H9 (cell line): Measurements from ENCODE around the gene NODAL. TPM values are rescaled to one million over a fixed set of nuclear protein-coding genes. Genes with fewer than 3 reads are reported as not detected.

Experiments
- DNase-seq: peaks from one replicate; pipeline ENCODE4 v3.0.0-alpha.2; 2017
- H2AFZ ChIP-seq: one replicate; pipeline ENCODE4 v1.6.1; 2013; ENCODE audit warnings: mild to moderate bottlenecking, low read length, control low read depth, moderate library complexity
- H2AK5ac ChIP-seq: 2 replicates; pipeline ENCODE4 v1.6.1; 2013; ENCODE audit warnings: low read length, control low read depth, mixed read lengths; ENCODE audit not compliant: insufficient read length
- H2BK120ac ChIP-seq: one replicate; pipeline ENCODE4 v1.6.1; 2013; ENCODE audit warnings: low read depth, mild to moderate bottlenecking, low read length, control low read depth, inconsistent platforms; ENCODE audit not compliant: poor library complexity, severe bottlenecking
- H2BK12ac ChIP-seq: 2 replicates; pipeline ENCODE4 v1.6.1; 2013; ENCODE audit warnings: low read length, control low read depth, mixed read lengths, low read depth; ENCODE audit not compliant: insufficient read length
- H2BK15ac ChIP-seq: 2 replicates; pipeline ENCODE4 v1.6.1; 2013; ENCODE audit warnings: low read depth, low read length, control low read depth
- H2BK20ac ChIP-seq: one replicate; pipeline ENCODE4 v1.6.1; 2013; ENCODE audit warnings: low read depth, mild to moderate bottlenecking, low read length, control low read depth, inconsistent platforms; ENCODE audit not compliant: poor library complexity, severe bottlenecking
- H2BK5ac ChIP-seq: 2 replicates; pipeline ENCODE4 v1.6.1; 2013; ENCODE audit warnings: low read length, control low read depth, mixed read lengths; ENCODE audit not compliant: insufficient read length
- H3K14ac ChIP-seq: 2 replicates; pipeline ENCODE4 v1.6.1; 2013; ENCODE audit warnings: low read length, control low read depth; ENCODE audit not compliant: insufficient read depth
- H3K18ac ChIP-seq: 2 replicates; pipeline ENCODE4 v1.6.1; 2013; ENCODE audit warnings: low read depth, mild to moderate bottlenecking, mixed read lengths, low read length, control low read depth; ENCODE audit not compliant: insufficient read length
- H3K23ac ChIP-seq: 2 replicates; pipeline ENCODE4 v1.6.1; 2013; ENCODE audit warnings: low read length, control low read depth, mixed read lengths, low read depth; ENCODE audit not compliant: insufficient read length
- H3K23me2 ChIP-seq: 2 replicates; pipeline ENCODE4 v1.6.1; 2013; ENCODE audit warnings: low read depth, mild to moderate bottlenecking, mixed read lengths, low read length, control low read depth; ENCODE audit not compliant: insufficient read length, poor library complexity, severe bottlenecking
- H3K27ac ChIP-seq: 2 replicates; pipeline ENCODE4 v1.5.1; 2013; ENCODE audit warnings: low read length, control low read depth, mixed read lengths, low read depth; ENCODE audit not compliant: insufficient read length
- H3K27me3 ChIP-seq: 2 replicates; pipeline ENCODE4 v1.6.1; 2013; ENCODE audit warnings: low read length, control low read depth, inconsistent platforms; ENCODE audit not compliant: insufficient read depth
- H3K4ac ChIP-seq: 2 replicates; pipeline ENCODE4 v1.6.1; 2013; ENCODE audit warnings: low read depth, mild to moderate bottlenecking, control low read depth, inconsistent platforms, low read length, moderate library complexity
- H3K4me1 ChIP-seq: 2 replicates; pipeline ENCODE4 v1.6.1; 2013; ENCODE audit warnings: low read length, control low read depth, inconsistent platforms; ENCODE audit not compliant: insufficient read depth
- H3K4me2 ChIP-seq: 2 replicates; pipeline ENCODE4 v1.6.1; 2013; ENCODE audit warnings: low read length, control low read depth, mixed read lengths; ENCODE audit not compliant: insufficient read length, insufficient read depth
- H3K56ac ChIP-seq: 2 replicates; pipeline ENCODE4 v1.6.1; 2013; ENCODE audit warnings: low read depth, mild to moderate bottlenecking, mixed read lengths, low read length, control low read depth; ENCODE audit not compliant: insufficient read length
- H3K79me1 ChIP-seq: 2 replicates; pipeline ENCODE4 v1.6.1; 2013; ENCODE audit warnings: low read depth, mild to moderate bottlenecking, moderate library complexity, low read length, control low read depth, inconsistent platforms; ENCODE audit not compliant: insufficient read depth, poor library complexity, severe bottlenecking
- H3K79me2 ChIP-seq: 2 replicates; pipeline ENCODE4 v1.6.1; 2013; ENCODE audit warnings: low read length, control low read depth, inconsistent platforms; ENCODE audit not compliant: insufficient read depth
- H3K9ac ChIP-seq: 2 replicates; pipeline ENCODE4 v1.6.1; 2013; ENCODE audit warnings: low read length, control low read depth, mixed read lengths; ENCODE audit not compliant: insufficient read length; ENCODE audit errors: extremely low read depth
- H3K9me3 ChIP-seq: one replicate; pipeline ENCODE4 v1.6.1; 2013; ENCODE audit warnings: low read depth, low read length, inconsistent platforms; ENCODE audit not compliant: control insufficient read depth
- H3T11ph ChIP-seq: one replicate; pipeline ENCODE4 v1.6.1; 2013; ENCODE audit warnings: mild to moderate bottlenecking, low read length, control low read depth, inconsistent platforms
- H4K20me1 ChIP-seq: one replicate; pipeline ENCODE4 v1.6.1; 2013; ENCODE audit not compliant: control insufficient read depth, insufficient read length, insufficient read depth
- H4K5ac ChIP-seq: 2 replicates; pipeline ENCODE4 v1.6.1; 2013; ENCODE audit warnings: low read depth, mild to moderate bottlenecking, mixed read lengths, low read length, control low read depth; ENCODE audit not compliant: insufficient read length
- H4K8ac ChIP-seq: replicated peaks from 2 replicates; pipeline ENCODE4 v1.6.1; 2013; ENCODE audit warnings: low read length, control low read depth, mixed read lengths, low read depth; ENCODE audit not compliant: insufficient read length
- H4K91ac ChIP-seq: 2 replicates; pipeline ENCODE4 v1.6.1; 2013; ENCODE audit warnings: low read depth, mild to moderate bottlenecking, moderate library complexity, mixed read lengths, low read length, control low read depth; ENCODE audit not compliant: insufficient read length
- H3K27ac Mint-ChIP-seq, 3 experiments: 2 replicates in 2 of 3; 3 replicates in 1 of 3; pipeline ENCODE4 v1.8.0; 2020 to 2021; ENCODE audit warnings: mixed read lengths in 3 of 3, mild to moderate bottlenecking in 1 of 3, moderate library complexity in 1 of 3
- H3K27me3 Mint-ChIP-seq: 2 replicates; pipeline ENCODE4 v1.8.0; 2021; ENCODE audit warnings: low read depth, mild to moderate bottlenecking, moderate library complexity, mixed read lengths
- H3K36me3 Mint-ChIP-seq, 3 experiments: 2 replicates in 2 of 3; 3 replicates in 1 of 3; pipeline ENCODE4 v1.8.0; 2020 to 2021; ENCODE audit warnings: low read depth in 3 of 3, mixed read lengths in 3 of 3; ENCODE audit not compliant: insufficient read depth in 1 of 3
- H3K4me1 Mint-ChIP-seq, 2 experiments: 2 replicates each; pipeline ENCODE4 v1.8.0; 2020; ENCODE audit warnings: mixed read lengths in 2 of 2
- H3K4me3 Mint-ChIP-seq, 2 experiments: 2 replicates in 1 of 2; 3 replicates in 1 of 2; pipeline ENCODE4 v1.8.0; 2020 to 2021; ENCODE audit warnings: mild to moderate bottlenecking in 2 of 2, mixed read lengths in 2 of 2, moderate library complexity in 1 of 2
- H3K9me3 Mint-ChIP-seq, 2 experiments: 2 replicates in 1 of 2; 3 replicates in 1 of 2; pipeline ENCODE4 v1.8.0; 2020; ENCODE audit warnings: mild to moderate bottlenecking in 2 of 2, mixed read lengths in 2 of 2, moderate library complexity in 1 of 2
- CTCF ChIP-seq: fragments of 200-600 bp; sonication (generic); conservative IDR thresholded peaks from 3 replicates; pipeline ENCODE4 v1.8.0; 2021; ENCODE audit warnings: antibody characterized with exemption, mild to moderate bottlenecking
- WGBS: extraction: QIAGEN DNeasy Blood & Tissue Kit; methylation state at CpG from one replicate; pipeline ENCODE4 v1.1.7; 2013; ENCODE audit warnings: missing lambda C conversion rate, low lambda C conversion rate, mixed read lengths; ENCODE audit not compliant: insufficient read length; ENCODE audit errors: extremely low coverage; 5-methylcytosine and 5-hydroxymethylcytosine counted together
- total RNA-seq: library from RNA; stranded (reverse); gene quantifications from 2 replicates; pipeline ENCODE4 v1.2.1, GENCODE V29; 2021

Gene NODAL
- total RNA-seq, 1 experiment from 2014 or later: 80.7 TPM

GRCh38 chr10:70477661-70478162 lies 36.2 kb upstream of the NODAL start:
- H3K56ac ChIP-seq: no peak overlapping the region
- Mint-ChIP-seq H3K4me1 (peaks cover 32 to 38% of the 10 kb centered on the region in 2 experiments), H3K4me3 (peak overlapping the region; percentile 73 to 85), H3K36me3 (no peaks in the 10 kb centered on the region), H3K9me3 (no peaks in the 10 kb centered on the region), H3K27ac (peak overlapping the region in 2 of 3 experiments; percentile 64 to 89; a peak in 3 of 7 replicates), H3K27me3 (peaks cover 3% of the 10 kb centered on the region)
- no peak overlapping the region for H3T11ph ChIP-seq
- no peak overlapping the region for H3K23ac ChIP-seq
- H4K8ac ChIP-seq: no peak overlapping the region
- H3K79me2 ChIP-seq: peaks cover 1% of the 10 kb centered on the region; the same call in 1 of the 2 replicates
- H3K4me1 ChIP-seq: peaks cover 12% of the 10 kb centered on the region
- peak overlapping the region; percentile 61 for H3K4me2 ChIP-seq
- no peaks in the 10 kb centered on the region for H3K9me3 ChIP-seq
- H3K27me3 ChIP-seq: no peaks in the 10 kb centered on the region
- WGBS: no CpG with 5 or more reads among the region's 27 CpGs
- peaks cover 14% of the 10 kb centered on the region for H3K23me2 ChIP-seq
- no peak for TF ChIP-seq CTCF
- H3K27ac ChIP-seq: no peak overlapping the region
- no peak overlapping the region for H2BK5ac ChIP-seq
- H4K5ac ChIP-seq: no peak overlapping the region
- H3K4ac ChIP-seq: no peak overlapping the region
- no peak overlapping the region for H2BK120ac ChIP-seq
- no peak overlapping the region for H3K9ac ChIP-seq
- no peak overlapping the region for H3K14ac ChIP-seq
- H2AK5ac ChIP-seq: no peak overlapping the region
- H4K91ac ChIP-seq: no peak overlapping the region
- H4K20me1 ChIP-seq: no peaks in the 10 kb centered on the region
- no peak overlapping the region for H2AFZ ChIP-seq
- peaks cover 2% of the 10 kb centered on the region for H3K79me1 ChIP-seq
- DNase-seq: no peak
- no peak overlapping the region for H2BK20ac ChIP-seq
- no peak overlapping the region for H3K18ac ChIP-seq
- H2BK15ac ChIP-seq: no peak overlapping the region
- H2BK12ac ChIP-seq: no peak overlapping the region
